MM.1S (cell line): ENCODE measurements around the gene LHFPL2.

Source experiments
- EZH2 ChIP-seq: fragments of 300-600 bp; sonication (generic); optimal IDR thresholded peaks from 2 replicates; pipeline ENCODE3; 2017; ENCODE audit warnings: low read depth, mild to moderate bottlenecking, antibody characterized with exemption, low read length, mixed read lengths
- EZH2phosphoT487 ChIP-seq: fragments of 300-600 bp; sonication (generic); IDR thresholded peaks from 2 replicates; pipeline ENCODE4 v1.6.1; 2018; ENCODE audit warnings: antibody characterized with exemption, low read length
- TF ChIP-seq, protein P1 (sequence below): fragments of 300-600 bp; sonication (generic); IDR thresholded peaks from 2 replicates; pipeline ENCODE4 v1.5.1; 2016; ENCODE audit warnings: antibody characterized with exemption, low read length, mixed read lengths

DNA sequence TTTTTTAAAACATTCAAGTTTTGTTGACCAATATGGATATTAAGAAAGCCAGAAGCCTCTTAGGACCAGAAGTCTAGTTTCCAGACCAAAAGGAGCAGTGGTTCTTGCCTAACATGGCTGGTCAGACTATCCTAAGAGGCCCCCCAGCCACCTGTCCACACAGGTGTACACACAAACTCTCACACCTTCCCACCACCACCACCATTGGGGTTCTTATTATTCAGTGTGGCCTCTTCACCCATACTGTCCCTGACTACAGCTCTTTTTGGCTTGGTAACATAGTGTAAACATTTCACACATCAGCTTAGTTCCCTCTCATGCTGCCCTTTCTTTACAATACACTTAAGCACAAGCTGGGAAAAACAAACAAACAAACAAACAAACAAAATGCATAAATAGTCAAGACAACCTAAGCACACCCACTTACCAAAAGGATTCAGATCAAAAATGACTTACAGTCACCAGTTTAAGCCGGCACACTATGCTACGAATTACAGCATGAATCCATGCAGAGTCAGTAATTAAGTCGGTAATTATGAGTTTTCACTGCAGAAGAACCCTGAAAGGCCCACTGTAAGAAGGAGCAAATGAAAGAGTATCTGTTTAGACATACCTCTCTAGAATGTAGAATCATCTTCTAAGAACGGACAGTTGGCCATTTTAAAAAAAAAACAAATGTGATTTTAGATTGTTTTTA, 9.5 kb downstream of the LHFPL2 start:
- TF ChIP-seq, protein P1, sequence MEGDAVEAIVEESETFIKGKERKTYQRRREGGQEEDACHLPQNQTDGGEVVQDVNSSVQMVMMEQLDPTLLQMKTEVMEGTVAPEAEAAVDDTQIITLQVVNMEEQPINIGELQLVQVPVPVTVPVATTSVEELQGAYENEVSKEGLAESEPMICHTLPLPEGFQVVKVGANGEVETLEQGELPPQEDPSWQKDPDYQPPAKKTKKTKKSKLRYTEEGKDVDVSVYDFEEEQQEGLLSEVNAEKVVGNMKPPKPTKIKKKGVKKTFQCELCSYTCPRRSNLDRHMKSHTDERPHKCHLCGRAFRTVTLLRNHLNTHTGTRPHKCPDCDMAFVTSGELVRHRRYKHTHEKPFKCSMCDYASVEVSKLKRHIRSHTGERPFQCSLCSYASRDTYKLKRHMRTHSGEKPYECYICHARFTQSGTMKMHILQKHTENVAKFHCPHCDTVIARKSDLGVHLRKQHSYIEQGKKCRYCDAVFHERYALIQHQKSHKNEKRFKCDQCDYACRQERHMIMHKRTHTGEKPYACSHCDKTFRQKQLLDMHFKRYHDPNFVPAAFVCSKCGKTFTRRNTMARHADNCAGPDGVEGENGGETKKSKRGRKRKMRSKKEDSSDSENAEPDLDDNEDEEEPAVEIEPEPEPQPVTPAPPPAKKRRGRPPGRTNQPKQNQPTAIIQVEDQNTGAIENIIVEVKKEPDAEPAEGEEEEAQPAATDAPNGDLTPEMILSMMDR: no peak
- no peak for TF ChIP-seq EZH2phosphoT487
- TF ChIP-seq EZH2: no peak
